AG04450 (cell line): ENCODE measurements around the gene HEXIM2. TPM values are rescaled to one million over a fixed set of nuclear protein-coding genes. Genes with fewer than 3 reads are reported as not detected.
A peak's percentile ranks its signal among the peaks of the same experiment; 100 is the strongest.

Experiments used
- CTCF ChIA-PET: fragments of 300-600, 350-600 bp; formaldehyde crosslinking; extraction: SDS; loops from one replicate; lab custom pipeline; 2022; ENCODE audit warnings: antibody characterized with exemption, inconsistent platforms; lab: Charles Lee
- POLR2A ChIA-PET: fragments of 350-600 bp; formaldehyde crosslinking; extraction: SDS; loops from one replicate; lab custom pipeline; 2021; ENCODE audit warnings: antibody characterized with exemption, inconsistent platforms; lab: Yijun Ruan, JAX
- DNase-seq: peaks from one replicate; pipeline ENCODE4 v3.0.0-alpha.2; 2011; ENCODE audit warnings: low read depth, low spot score
- H3K27ac ChIP-seq: one replicate; pipeline ENCODE4 v1.5.1; 2012; ENCODE audit warnings: low read depth, low read length, control low read depth
- H3K27me3 ChIP-seq: one replicate; pipeline ENCODE4 v1.6.0; 2012; ENCODE audit warnings: low read length; ENCODE audit not compliant: control insufficient read depth, insufficient read depth
- H3K4me3 ChIP-seq: 2 replicates; pipeline ENCODE4 v1.5.1; 2011; ENCODE audit warnings: mild to moderate bottlenecking, low read depth, low read length, control low read depth
- H3K9me3 ChIP-seq: 2 replicates; pipeline ENCODE4 v1.5.1; 2012; ENCODE audit warnings: low read length; ENCODE audit not compliant: control insufficient read depth, insufficient read depth
- polyA plus RNA-seq: library from polyadenylated mRNA; depleted of rRNA; stranded (reverse); fragments of >200 nt; gene quantifications from 2 replicates; pipeline ENCODE4 v1.2.3, GENCODE V29; 2011
- TF ChIP-seq, protein P1 (sequence below): IDR thresholded peaks from 2 replicates; pipeline ENCODE4 v1.5.1; 2011; ENCODE audit warnings: low read depth, low read length, control low read depth, inconsistent platforms

The HEXIM2 gene
- polyA plus RNA-seq, 1 experiment, result 4.2 TPM

DNA sequence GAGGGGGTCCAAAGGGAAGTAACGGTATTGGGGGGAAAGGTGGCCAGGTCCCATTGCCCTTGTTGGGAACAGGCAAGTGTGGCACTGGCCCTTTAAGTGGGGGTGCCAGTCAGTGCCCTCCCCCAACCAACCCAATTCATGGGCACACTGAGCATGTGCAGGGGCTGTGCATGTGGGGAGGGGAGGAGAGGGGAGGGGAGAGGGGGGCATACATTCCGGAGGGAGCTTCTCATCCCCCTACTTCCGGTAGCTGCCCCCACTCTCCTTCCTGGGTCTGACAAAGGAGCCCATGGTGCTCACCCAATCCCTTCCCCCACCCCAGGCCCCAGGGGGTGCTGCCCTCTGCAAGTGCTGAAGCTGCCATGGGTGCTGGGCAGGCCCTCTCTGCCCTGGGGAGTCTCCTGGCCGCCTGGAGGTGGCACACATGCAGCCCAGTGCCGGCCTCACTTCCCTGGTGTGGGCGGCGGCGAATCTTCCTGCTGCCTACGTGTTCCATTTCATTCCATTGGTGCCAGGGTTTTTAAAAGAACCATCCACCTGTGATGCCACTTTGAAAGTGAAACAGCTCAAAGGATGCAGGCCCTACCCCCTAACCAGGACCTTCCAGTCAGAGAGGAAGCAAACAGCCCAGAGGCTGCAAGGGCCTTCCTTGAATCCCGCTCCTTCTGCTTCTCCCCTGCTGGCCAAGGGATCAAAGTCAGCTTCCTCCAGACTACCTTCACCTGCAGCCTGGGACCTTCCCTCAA, 11.0 kb downstream of the HEXIM2 start:
- Histone ChIP-seq H3K4me3 (0 out of 2 replicates have a peak overlapping the region, but pooled peaks have one; percentile 10), H3K27ac (peak overlapping the region; percentile 75), H3K9me3 (no peaks in the 10 kb centered on the region; the same call in 1 of the 2 replicates), H3K27me3 (no peaks in the 10 kb centered on the region)
- TF ChIP-seq, protein P1, sequence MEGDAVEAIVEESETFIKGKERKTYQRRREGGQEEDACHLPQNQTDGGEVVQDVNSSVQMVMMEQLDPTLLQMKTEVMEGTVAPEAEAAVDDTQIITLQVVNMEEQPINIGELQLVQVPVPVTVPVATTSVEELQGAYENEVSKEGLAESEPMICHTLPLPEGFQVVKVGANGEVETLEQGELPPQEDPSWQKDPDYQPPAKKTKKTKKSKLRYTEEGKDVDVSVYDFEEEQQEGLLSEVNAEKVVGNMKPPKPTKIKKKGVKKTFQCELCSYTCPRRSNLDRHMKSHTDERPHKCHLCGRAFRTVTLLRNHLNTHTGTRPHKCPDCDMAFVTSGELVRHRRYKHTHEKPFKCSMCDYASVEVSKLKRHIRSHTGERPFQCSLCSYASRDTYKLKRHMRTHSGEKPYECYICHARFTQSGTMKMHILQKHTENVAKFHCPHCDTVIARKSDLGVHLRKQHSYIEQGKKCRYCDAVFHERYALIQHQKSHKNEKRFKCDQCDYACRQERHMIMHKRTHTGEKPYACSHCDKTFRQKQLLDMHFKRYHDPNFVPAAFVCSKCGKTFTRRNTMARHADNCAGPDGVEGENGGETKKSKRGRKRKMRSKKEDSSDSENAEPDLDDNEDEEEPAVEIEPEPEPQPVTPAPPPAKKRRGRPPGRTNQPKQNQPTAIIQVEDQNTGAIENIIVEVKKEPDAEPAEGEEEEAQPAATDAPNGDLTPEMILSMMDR, result no peak
- ChIA-PET CTCF (interaction anchor here (0.7 to 4.8 kb wide), 6 partner anchors 14 to 77 kb away, joined by 3 to 42 read pairs (median 8); partner anchors contain the start of gene ACBD4), POLR2A (interaction anchor here (0.5 to 5.4 kb wide), 5 partner anchors 11 to 1246 kb away, joined by 3 to 73 read pairs (median 6); partner anchors contain the start of genes HEXIM1 and HEXIM2)
- no peak for DNase-seq

DNA sequence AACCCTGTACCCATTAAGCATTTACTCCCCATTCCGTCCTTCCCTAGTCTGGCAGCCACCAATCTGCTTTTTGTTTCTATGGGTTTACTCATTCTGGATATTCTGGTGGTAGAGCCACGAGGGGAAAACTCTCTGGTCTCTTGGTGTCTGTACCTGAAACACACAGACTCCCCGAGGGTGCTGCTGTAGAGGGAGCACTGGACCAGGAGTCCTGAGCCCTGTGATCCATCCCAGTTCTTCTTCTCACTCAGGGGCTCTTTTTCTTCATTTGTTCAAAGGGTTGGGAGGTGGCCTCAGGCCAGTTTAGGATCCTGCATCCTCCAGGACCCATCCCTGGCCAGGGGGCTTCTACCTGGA, 14.1 kb downstream of the HEXIM2 start:
- Histone ChIP-seq H3K9me3 (no peaks in the 10 kb centered on the region), H3K27me3 (no peaks in the 10 kb centered on the region), H3K27ac (peak overlapping the region; percentile 39), H3K4me3 (no peak overlapping the region)
- POLR2A ChIA-PET, result interaction anchor here (0.7 to 1.4 kb wide), 4 partner anchors 14 to 27 kb away, joined by 3 to 23 read pairs (median 6); partner anchors contain the start of genes HEXIM1 and HEXIM2
- CTCF ChIA-PET, result interaction anchor here (0.7 to 3.2 kb wide), 4 partner anchors 22 to 40 kb away, joined by 4 to 25 read pairs (median 12); partner anchors contain the start of gene ACBD4
- no peak for DNase-seq
- TF ChIP-seq, protein P1, result no peak

DNA sequence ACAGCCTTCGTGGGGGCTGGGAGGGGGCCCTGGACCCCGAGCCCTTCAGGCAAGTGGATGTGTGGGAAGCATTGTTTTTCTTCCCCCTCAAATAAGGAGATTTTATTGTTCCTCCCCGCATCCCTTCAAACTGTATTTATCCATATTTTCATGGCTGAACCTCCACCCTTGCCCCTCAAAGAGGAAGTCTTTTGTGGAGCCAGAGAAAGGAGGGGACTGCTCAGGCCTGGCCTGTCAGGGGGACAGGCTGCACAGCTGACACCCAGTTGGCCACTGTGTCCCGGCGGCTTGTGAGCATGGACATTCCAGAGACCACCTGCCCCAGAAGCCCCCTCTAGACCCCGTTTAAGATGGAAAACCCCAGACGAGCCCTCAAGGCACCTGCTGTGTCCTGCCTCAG, 15.9 kb downstream of the HEXIM2 start:
- TF ChIP-seq, protein P1, result no peak
- ChIA-PET CTCF (interaction anchor here (1.4 to 3.2 kb wide), 2 partner anchors 21 to 42 kb away, joined by 5 to 25 read pairs; partner anchors contain the start of gene ACBD4), POLR2A (no interaction called here)
- Histone ChIP-seq H3K27me3 (no peaks in the 10 kb centered on the region), H3K9me3 (no peaks in the 10 kb centered on the region), H3K27ac (no peak overlapping the region), H3K4me3 (no peak overlapping the region)
- DNase-seq, result no peak

DNA sequence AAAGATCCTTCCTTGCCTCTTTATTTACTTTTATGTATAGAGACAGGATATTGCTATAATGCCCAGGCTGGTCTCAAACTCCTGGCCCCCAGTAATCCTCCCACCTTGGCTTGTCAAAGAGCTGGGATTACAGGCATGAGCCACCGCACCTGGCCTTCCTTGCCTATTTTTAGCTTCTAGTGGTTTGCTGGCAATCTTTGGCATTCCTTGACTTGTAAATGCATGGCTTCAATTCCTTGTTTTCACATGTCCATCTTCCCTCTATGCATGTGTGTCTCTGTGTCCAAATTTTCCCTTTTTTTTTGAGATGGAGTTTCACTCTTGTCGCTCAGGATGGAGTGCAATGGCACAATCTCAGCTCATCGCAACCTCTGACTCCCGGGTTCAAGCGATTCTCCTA, 22.5 kb downstream of the HEXIM2 start:
- Histone ChIP-seq H3K27me3 (no peaks in the 10 kb centered on the region), H3K4me3 (no peak overlapping the region), H3K9me3 (no peaks in the 10 kb centered on the region), H3K27ac (no peak overlapping the region)
- no peak for DNase-seq
- TF ChIP-seq, protein P1, result no peak
- ChIA-PET POLR2A (no interaction called here), CTCF (interaction anchor here (1.0 to 3.8 kb wide), 3 partner anchors 11 to 49 kb away, joined by 4 to 16 read pairs (median 13); partner anchors contain the start of gene ACBD4)
